Measurements from ENCODE around the gene NTM.

- TF ChIP-seq, protein P1, sequence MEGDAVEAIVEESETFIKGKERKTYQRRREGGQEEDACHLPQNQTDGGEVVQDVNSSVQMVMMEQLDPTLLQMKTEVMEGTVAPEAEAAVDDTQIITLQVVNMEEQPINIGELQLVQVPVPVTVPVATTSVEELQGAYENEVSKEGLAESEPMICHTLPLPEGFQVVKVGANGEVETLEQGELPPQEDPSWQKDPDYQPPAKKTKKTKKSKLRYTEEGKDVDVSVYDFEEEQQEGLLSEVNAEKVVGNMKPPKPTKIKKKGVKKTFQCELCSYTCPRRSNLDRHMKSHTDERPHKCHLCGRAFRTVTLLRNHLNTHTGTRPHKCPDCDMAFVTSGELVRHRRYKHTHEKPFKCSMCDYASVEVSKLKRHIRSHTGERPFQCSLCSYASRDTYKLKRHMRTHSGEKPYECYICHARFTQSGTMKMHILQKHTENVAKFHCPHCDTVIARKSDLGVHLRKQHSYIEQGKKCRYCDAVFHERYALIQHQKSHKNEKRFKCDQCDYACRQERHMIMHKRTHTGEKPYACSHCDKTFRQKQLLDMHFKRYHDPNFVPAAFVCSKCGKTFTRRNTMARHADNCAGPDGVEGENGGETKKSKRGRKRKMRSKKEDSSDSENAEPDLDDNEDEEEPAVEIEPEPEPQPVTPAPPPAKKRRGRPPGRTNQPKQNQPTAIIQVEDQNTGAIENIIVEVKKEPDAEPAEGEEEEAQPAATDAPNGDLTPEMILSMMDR (IDR thresholded peaks at IDR 0.05) = no peak
- no peak for TF ChIP-seq POLR2A (IDR thresholded peaks at IDR 0.05)
Measured at GRCh38 chr11:132349811-132350733, 979.7 kb downstream of the NTM start.
